Measurements from ENCODE around the gene RNU5B-1. TPM values are rescaled to one million over a fixed set of nuclear protein-coding genes. Genes with fewer than 3 reads are reported as not detected.
A peak's percentile ranks its signal among the peaks of the same experiment; 100 is the strongest.

Gene RNU5B-1
- total and polyA plus RNA-seq, 3 donors from 2014 or later = not detected

DNA sequence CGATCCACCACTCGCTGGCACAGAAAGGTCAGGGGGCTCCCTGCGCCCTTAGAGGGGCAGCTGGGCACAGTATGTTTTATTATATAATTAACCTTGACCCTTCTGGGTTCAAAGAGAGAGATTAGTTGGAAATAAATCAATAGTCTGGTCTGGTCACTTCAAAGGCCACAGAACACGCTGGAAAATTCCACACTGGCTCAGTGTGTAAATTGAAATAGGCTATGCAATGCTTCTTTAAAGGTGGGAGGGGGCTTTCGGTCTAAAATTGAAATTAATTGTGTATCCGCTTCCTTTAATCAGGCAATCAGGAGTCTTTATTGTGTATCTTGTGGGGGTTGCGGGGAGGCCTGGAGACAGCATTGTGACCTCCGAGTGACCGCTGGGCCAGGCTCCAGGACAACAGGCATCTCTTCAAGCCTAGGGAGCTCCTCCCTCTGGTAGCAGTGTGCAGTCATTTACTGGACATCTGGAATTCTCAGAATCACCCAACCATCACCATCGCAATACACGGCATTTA is 8.0 kb downstream of the RNU5B-1 start:
- TF ChIP-seq, protein P1, sequence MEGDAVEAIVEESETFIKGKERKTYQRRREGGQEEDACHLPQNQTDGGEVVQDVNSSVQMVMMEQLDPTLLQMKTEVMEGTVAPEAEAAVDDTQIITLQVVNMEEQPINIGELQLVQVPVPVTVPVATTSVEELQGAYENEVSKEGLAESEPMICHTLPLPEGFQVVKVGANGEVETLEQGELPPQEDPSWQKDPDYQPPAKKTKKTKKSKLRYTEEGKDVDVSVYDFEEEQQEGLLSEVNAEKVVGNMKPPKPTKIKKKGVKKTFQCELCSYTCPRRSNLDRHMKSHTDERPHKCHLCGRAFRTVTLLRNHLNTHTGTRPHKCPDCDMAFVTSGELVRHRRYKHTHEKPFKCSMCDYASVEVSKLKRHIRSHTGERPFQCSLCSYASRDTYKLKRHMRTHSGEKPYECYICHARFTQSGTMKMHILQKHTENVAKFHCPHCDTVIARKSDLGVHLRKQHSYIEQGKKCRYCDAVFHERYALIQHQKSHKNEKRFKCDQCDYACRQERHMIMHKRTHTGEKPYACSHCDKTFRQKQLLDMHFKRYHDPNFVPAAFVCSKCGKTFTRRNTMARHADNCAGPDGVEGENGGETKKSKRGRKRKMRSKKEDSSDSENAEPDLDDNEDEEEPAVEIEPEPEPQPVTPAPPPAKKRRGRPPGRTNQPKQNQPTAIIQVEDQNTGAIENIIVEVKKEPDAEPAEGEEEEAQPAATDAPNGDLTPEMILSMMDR (IDR thresholded peaks at IDR 0.05) = no peak
- no peak for TF ChIP-seq POLR2A (IDR thresholded peaks at IDR 0.05)
- no peak overlapping the region for H3K4me3 ChIP-seq
- H3K4me1 ChIP-seq = peaks cover 6% of the 10 kb centered on the region
- no peaks in the 10 kb centered on the region for H3K9me3 ChIP-seq
- H3K27me3 ChIP-seq = no peaks in the 10 kb centered on the region
- H3K36me3 ChIP-seq (ENCODE audit: low read depth, missing control alignments) = no peaks in the 10 kb centered on the region
- H3K27ac ChIP-seq = no peak overlapping the region
- peak; percentile 75 for DNase-seq
- intact Hi-C loops (cut with DNase I; ENCODE audit: low total_unique reads) = no loop called here
- 52 to 61% methylated on average over 10 to 11 of the region's 11 CpGs for WGBS, 2 donors

DNA sequence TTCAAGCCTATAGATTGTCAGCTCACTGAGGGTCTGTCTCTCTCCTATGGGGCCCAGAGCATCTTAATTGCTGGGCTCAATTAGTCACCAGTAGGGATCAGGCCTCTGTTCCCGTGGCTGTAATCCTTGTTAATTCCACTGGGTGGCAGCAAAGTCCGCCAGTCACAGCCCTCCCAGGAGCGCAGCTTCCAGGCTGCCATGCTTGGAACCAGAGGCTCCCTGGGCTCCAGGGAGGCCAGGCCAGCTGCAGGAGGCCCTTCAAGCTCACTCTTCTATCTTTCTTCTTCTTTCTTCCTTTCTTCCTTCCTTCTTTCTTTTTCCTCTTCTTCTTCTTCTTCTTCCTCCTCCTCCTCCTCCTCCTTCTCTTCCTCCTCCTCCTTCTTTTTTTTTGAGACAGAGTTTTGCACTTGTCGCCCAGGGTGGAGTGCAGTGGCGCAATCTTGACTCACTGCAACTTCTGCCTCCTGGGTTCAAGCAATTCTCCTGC is 14.4 kb downstream of the RNU5B-1 start:
- Histone ChIP-seq H3K27ac (no peak overlapping the region), H3K4me1 (peaks cover 3% of the 10 kb centered on the region), H3K36me3 (ENCODE audit: low read depth, missing control alignments) (no peaks in the 10 kb centered on the region), H3K9me3 (no peaks in the 10 kb centered on the region), H3K4me3 (no peak overlapping the region), H3K27me3 (no peaks in the 10 kb centered on the region)
- intact Hi-C loops (cut with DNase I; ENCODE audit: low total_unique reads) = loop anchor here (2.0 kb wide), 1 partner anchor 66 kb away; no protein-coding TSS in a partner anchor
- DNase-seq = peak; percentile 87
- WGBS, 2 donors = 39 to 46% methylated on average over 5 of the region's 5 CpGs
- TF ChIP-seq POLR2A (IDR thresholded peaks at IDR 0.05) = no peak
- TF ChIP-seq, protein P1 (IDR thresholded peaks at IDR 0.05) = peak; percentile 86 to 89 (median 87)

DNA sequence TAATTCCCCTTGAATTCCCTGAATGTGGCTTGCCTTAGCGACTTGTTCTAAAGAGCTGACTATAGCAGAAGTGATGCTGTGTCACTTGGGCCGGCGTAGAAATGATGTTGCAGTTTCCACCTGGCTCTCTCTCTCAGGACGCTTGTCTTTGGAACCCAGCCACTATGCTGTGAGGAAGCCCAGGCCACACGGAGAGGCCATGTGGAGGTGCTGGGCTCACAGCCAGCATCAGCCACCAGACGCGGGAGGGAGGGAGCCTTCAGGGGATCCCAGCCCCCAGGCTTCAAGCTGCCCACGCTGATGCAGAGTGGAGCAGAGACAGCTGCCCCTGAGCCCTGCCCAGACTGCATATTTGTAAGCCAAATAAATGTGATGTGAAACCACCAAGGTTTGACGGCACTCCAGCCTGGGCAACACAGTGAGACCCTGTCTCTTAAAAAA is 18.6 kb downstream of the RNU5B-1 start:
- no peaks in the 10 kb centered on the region for H3K9me3 ChIP-seq
- H3K27me3 ChIP-seq = no peaks in the 10 kb centered on the region
- DNase-seq = peak; percentile 85
- no peak overlapping the region for H3K27ac ChIP-seq
- no peaks in the 10 kb centered on the region for H3K36me3 ChIP-seq (ENCODE audit: low read depth, missing control alignments)
- TF ChIP-seq, protein P1 (IDR thresholded peaks at IDR 0.05) = no peak
- intact Hi-C loops (cut with DNase I; ENCODE audit: low total_unique reads) = no loop called here
- H3K4me3 ChIP-seq = no peak overlapping the region
- WGBS, 2 donors = 17 to 27% methylated on average over 6 to 9 of the region's 9 CpGs
- peaks cover 7% of the 10 kb centered on the region for H3K4me1 ChIP-seq

DNA sequence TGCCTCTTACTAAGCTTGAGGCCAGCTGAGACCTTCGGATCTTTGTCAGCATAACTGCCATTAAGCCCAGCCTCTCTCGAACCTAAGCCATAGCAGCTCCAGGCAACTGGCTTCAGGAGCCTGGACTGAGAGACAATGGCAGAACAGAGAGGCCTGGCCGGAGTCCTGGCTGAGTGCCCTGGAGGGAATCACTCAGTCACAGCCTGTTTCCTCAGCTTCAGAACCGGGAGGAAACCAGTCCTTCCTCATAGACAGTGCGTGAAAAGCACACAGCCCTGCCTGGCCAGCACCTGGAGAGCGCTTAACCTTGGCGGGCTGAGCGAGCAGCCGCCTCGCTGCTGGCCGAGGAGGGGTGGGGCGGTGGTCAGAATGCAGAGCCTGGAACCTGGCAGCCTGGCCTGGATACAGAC is 21.6 kb downstream of the RNU5B-1 start:
- intact Hi-C loops (cut with DNase I; ENCODE audit: low total_unique reads) = no loop called here
- 29% methylated on average over 9 of the region's 12 CpGs; no CpG with 5 or more reads in 1 of the 2 donors for WGBS, 2 donors
- H3K27me3 ChIP-seq = no peaks in the 10 kb centered on the region
- no peaks in the 10 kb centered on the region for H3K36me3 ChIP-seq (ENCODE audit: low read depth, missing control alignments)
- no peak overlapping the region for H3K4me3 ChIP-seq
- TF ChIP-seq POLR2A (IDR thresholded peaks at IDR 0.05) = no peak
- TF ChIP-seq, protein P1 (IDR thresholded peaks at IDR 0.05) = no peak
- H3K9me3 ChIP-seq = no peaks in the 10 kb centered on the region
- peaks cover 7% of the 10 kb centered on the region for H3K4me1 ChIP-seq
- no peak overlapping the region for H3K27ac ChIP-seq
- DNase-seq = peak; percentile 43

DNA sequence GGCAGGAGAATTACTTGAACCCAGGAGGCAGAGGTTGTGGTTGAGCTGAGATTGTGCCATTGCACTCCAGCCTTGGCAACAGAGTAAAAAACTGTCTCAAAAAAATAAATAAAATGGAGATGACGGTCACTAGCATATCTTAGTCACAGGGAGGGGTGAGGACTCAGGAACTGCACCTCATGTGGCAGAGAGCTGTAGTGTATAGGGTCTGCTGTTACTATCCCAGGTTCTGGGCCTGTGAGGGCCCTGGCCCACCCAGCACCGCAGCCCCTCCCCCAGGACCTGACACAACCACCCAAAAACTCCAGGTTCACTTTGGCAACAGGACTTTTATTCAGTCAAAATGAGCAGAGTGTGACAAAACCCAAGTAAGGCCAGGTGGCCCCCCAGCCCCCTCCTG is 22.3 kb downstream of the RNU5B-1 start:
- whole genome bisulfite sequencing, 2 donors = 79 to 93% methylated on average over 2 of the region's 2 CpGs
- no peak overlapping the region for H3K4me3 ChIP-seq
- TF ChIP-seq, protein P1 (IDR thresholded peaks at IDR 0.05) = no peak
- TF ChIP-seq POLR2A (IDR thresholded peaks at IDR 0.05) = no peak
- DNase-seq = no peak
- no peaks in the 10 kb centered on the region for H3K27me3 ChIP-seq
- intact Hi-C loops (cut with DNase I; ENCODE audit: low total_unique reads) = no loop called here
- no peaks in the 10 kb centered on the region for H3K9me3 ChIP-seq
- no peaks in the 10 kb centered on the region for H3K36me3 ChIP-seq (ENCODE audit: low read depth, missing control alignments)
- H3K4me1 ChIP-seq = peaks cover 7% of the 10 kb centered on the region
- H3K27ac ChIP-seq = no peak overlapping the region

Measured in testis (tissue), 3 donors.